Brain microvascular endothelial cell (primary cell): ENCODE results near the gene EIF2D.

ENCODE experiments used
- DNase-seq: peaks from one replicate; pipeline ENCODE4 v3.0.0-alpha.2; 2020
- H3K27ac ChIP-seq: fragments of 250-450 bp; sonication (Bioruptor Pico); 2 replicates; pipeline ENCODE4 v1.5.1; 2020; ENCODE audit warnings: mild to moderate bottlenecking, moderate library complexity
- H3K27me3 ChIP-seq: fragments of 250-450 bp; sonication (Bioruptor Pico); replicated peaks from 2 replicates; pipeline ENCODE4 v1.5.1; 2020; ENCODE audit warnings: mild to moderate bottlenecking
- H3K36me3 ChIP-seq: fragments of 250-450 bp; sonication (Bioruptor Pico); replicated peaks from 2 replicates; pipeline ENCODE4 v1.5.1; 2020; ENCODE audit warnings: mild to moderate bottlenecking
- H3K4me3 ChIP-seq: 2 replicates; pipeline ENCODE4 v1.5.1; 2011; ENCODE audit warnings: low read depth, mild to moderate bottlenecking, control low read depth, low read length, moderate library complexity
- in situ Hi-C: cut with HindIII; loops from 2 replicates; pipeline ENCODE4 v1.10.0; 2017; ENCODE audit warnings: low sequenced_read_pairs, low pct_ligation_motif_present
- TF ChIP-seq, protein P1 (sequence below): IDR thresholded peaks from 2 replicates; pipeline ENCODE4 v1.5.1; 2011; ENCODE audit warnings: low read depth, mild to moderate bottlenecking, moderate library complexity, low read length, control low read depth, inconsistent platforms; ENCODE audit errors: missing control alignments

The EIF2D gene

DNA sequence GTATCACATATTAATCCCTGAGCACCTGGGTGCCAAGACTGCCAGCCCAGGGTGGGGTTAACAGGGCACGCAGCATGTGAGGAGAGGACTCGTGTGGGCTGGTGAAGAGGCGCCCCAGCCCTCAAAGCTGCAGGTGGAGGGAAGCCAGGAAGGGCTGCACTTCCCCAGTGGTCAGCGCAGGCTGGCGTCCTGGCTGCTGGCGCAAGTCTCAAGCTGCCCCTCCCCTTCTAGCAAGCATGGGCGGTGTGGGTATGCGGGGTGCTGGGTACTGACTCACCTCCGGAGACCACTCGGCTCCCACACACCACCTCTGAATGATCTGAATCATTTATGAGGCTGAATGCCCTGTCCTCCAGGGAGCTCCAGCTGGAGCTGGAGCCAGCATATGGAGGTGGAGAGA, 44.0 kb downstream of the EIF2D start:
- in situ Hi-C loops, result no loop called here
- no peak overlapping the region for H3K4me3 ChIP-seq
- no peaks in the 10 kb centered on the region for H3K27me3 ChIP-seq
- H3K27ac ChIP-seq, result no peak overlapping the region
- H3K36me3 ChIP-seq, result no peaks in the 10 kb centered on the region
- no peak for DNase-seq
- TF ChIP-seq, protein P1, sequence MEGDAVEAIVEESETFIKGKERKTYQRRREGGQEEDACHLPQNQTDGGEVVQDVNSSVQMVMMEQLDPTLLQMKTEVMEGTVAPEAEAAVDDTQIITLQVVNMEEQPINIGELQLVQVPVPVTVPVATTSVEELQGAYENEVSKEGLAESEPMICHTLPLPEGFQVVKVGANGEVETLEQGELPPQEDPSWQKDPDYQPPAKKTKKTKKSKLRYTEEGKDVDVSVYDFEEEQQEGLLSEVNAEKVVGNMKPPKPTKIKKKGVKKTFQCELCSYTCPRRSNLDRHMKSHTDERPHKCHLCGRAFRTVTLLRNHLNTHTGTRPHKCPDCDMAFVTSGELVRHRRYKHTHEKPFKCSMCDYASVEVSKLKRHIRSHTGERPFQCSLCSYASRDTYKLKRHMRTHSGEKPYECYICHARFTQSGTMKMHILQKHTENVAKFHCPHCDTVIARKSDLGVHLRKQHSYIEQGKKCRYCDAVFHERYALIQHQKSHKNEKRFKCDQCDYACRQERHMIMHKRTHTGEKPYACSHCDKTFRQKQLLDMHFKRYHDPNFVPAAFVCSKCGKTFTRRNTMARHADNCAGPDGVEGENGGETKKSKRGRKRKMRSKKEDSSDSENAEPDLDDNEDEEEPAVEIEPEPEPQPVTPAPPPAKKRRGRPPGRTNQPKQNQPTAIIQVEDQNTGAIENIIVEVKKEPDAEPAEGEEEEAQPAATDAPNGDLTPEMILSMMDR, result no peak

DNA sequence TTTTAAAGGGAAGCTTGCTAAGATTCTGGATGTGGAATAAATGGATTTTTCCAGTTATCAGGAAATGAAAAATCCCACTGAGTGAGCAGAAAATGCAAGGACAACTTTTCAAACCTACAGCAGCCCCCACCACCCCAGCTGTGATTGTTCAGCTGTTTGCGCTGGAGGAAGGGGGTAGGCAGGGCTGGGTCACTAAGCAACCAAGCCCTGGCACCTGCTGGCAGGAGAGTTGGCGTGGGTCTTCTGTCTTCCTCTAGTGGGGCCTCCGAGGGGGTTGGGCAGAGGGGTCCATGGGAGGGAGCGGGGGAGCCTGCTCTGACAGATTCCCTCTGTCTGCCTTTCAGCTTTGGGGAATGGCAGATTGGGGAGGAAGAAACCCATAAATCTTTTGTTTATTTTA, 45.3 kb downstream of the EIF2D start:
- no peak overlapping the region for H3K4me3 ChIP-seq

DNA sequence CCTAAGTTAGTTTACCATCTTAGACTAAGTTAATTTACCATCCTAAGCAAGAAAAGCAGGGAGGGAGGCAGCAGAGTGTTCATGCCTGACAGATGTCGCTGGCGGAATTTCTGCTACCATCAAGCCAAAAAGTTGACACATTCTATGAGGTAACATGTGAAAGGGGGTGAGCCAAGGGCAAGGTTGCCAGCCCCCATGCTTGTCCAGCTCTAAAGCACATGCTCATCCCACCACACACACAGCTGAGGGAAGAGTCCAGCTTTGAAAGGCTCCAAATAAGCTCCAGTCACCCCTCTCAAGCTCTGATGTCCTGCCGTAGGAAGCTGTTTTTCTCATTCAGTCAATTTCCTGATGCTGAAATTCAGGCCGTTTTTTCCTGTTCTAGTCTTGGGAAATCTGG, 46.3 kb downstream of the EIF2D start:
- H3K27ac ChIP-seq, result no peak overlapping the region
- in situ Hi-C loops, result no loop called here
- no peaks in the 10 kb centered on the region for H3K36me3 ChIP-seq
- no peak for DNase-seq
- H3K27me3 ChIP-seq, result no peaks in the 10 kb centered on the region
- H3K4me3 ChIP-seq, result no peak overlapping the region
- TF ChIP-seq, protein P1, result no peak

More for the DNA sequence above, 45.3 kb downstream of the EIF2D start:
- no peak for DNase-seq
- Histone ChIP-seq H3K36me3 (no peaks in the 10 kb centered on the region), H3K27me3 (no peaks in the 10 kb centered on the region), H3K27ac (no peak overlapping the region)
- in situ Hi-C loops, result no loop called here
- TF ChIP-seq, protein P1, result no peak

GRCh38 chr1:206563367-206564207, 48.7 kb downstream of the EIF2D start:
- in situ Hi-C loops, result no loop called here
- H3K27me3 ChIP-seq, result no peaks in the 10 kb centered on the region
- H3K36me3 ChIP-seq, result no peaks in the 10 kb centered on the region
- no peak overlapping the region for H3K4me3 ChIP-seq
- DNase-seq, result no peak
- TF ChIP-seq, protein P1, result no peak
- no peak overlapping the region for H3K27ac ChIP-seq

GRCh38 chr1:206560007-206560716, 52.1 kb downstream of the EIF2D start:
- Histone ChIP-seq H3K27ac (no peak overlapping the region), H3K36me3 (no peaks in the 10 kb centered on the region), H3K4me3 (no peak overlapping the region), H3K27me3 (no peaks in the 10 kb centered on the region)
- TF ChIP-seq, protein P1, result no peak
- no peak for DNase-seq
- in situ Hi-C loops, result no loop called here
